Fibroblast of pulmonary artery (primary cell): ENCODE measurements around the gene STMN3.

Source experiments
- DNase-seq: peaks from one replicate; pipeline ENCODE4 v3.0.0-alpha.2; 2010; ENCODE audit warnings: low read depth
- H3K4me3 ChIP-seq: replicated peaks from 2 replicates; pipeline ENCODE4 v1.5.1; 2011; ENCODE audit warnings: low read depth, mild to moderate bottlenecking, control low read depth, low read length, moderate library complexity
- CTCF ChIP-seq: IDR thresholded peaks from 2 replicates; pipeline ENCODE4 v1.5.1; 2011; ENCODE audit warnings: mild to moderate bottlenecking, control low read depth, low read length, inconsistent platforms; ENCODE audit errors: missing control alignments

Gene STMN3

GRCh38 chr20:63680427-63680826, 27.2 kb upstream of the STMN3 start:
- DNase-seq, result no peak
- no peak overlapping the region for H3K4me3 ChIP-seq
- no peak for TF ChIP-seq CTCF

- TF ChIP-seq CTCF, result no peak
- H3K4me3 ChIP-seq, result no peak overlapping the region
- DNase-seq, result no peak
Measured at GRCh38 chr20:63679799-63680305, 26.6 kb upstream of the STMN3 start.

- DNase-seq, result no peak
- no peak overlapping the region for H3K4me3 ChIP-seq
Measured at GRCh38 chr20:63678667-63679465, 25.6 kb upstream of the STMN3 start.

GRCh38 chr20:63678071-63678470, 24.8 kb upstream of the STMN3 start:
- no peak for TF ChIP-seq CTCF
- no peak for DNase-seq
- H3K4me3 ChIP-seq, result no peak overlapping the region

More at GRCh38 chr20:63678667-63679465, 25.6 kb upstream of the STMN3 start:
- no peak for TF ChIP-seq CTCF

GRCh38 chr20:63675681-63676368, 22.6 kb upstream of the STMN3 start:
- no peak overlapping the region for H3K4me3 ChIP-seq
- DNase-seq, result no peak
- no peak for TF ChIP-seq CTCF

GRCh38 chr20:63673951-63674350, 20.7 kb upstream of the STMN3 start:
- no peak for DNase-seq
- TF ChIP-seq CTCF, result no peak
- H3K4me3 ChIP-seq, result no peak overlapping the region
